ENCODE results near the gene FAM32A.
"Not testable (repeated sequence)": the region's sequence is repeated elsewhere in the genome, so short reads cannot be mapped to it uniquely, and the experiment has no call there.

The FAM32A gene

GRCh38 chr19:16166417-16166816 lies 18.8 kb upstream of the FAM32A start:
- no peak for DNase-seq

GRCh38 chr19:16167055-16167454 lies 18.2 kb upstream of the FAM32A start:
- no peak for DNase-seq

GRCh38 chr19:16168465-16169081 lies 16.6 kb upstream of the FAM32A start:
- no peak for DNase-seq

GRCh38 chr19:16170134-16170533 lies 15.1 kb upstream of the FAM32A start:
- DNase-seq, result no peak

- no peak for DNase-seq
These were observed 9.3 kb upstream of the FAM32A start for GRCh38 chr19:16175954-16176353.

GRCh38 chr19:16178866-16179265 lies 6.3 kb upstream of the FAM32A start:
- DNase-seq, result not testable (repeated sequence)

- DNase-seq, result no peak
These were observed 4.6 kb upstream of the FAM32A start for GRCh38 chr19:16180611-16181010.

- DNase-seq, result no peak
These were observed 516 bp upstream of the FAM32A start for GRCh38 chr19:16184665-16185122.

- peak; percentile 53 to 63 for DNase-seq
These were observed 536 bp downstream of the FAM32A start for GRCh38 chr19:16185768-16186123.

- DNase-seq, result no peak
These were observed 3.3 kb downstream of the FAM32A start for GRCh38 chr19:16188521-16188920.

GRCh38 chr19:16190198-16190597 lies 5.0 kb downstream of the FAM32A start:
- no peak for DNase-seq

- no peak for DNase-seq
These were observed 5.5 kb downstream of the FAM32A start for GRCh38 chr19:16190736-16191135.

- DNase-seq, result no peak
These were observed 6.2 kb downstream of the FAM32A start for GRCh38 chr19:16191216-16191908.

GRCh38 chr19:16193466-16193865 lies 8.3 kb downstream of the FAM32A start:
- no peak for DNase-seq

GRCh38 chr19:16197188-16197621 lies 12.0 kb downstream of the FAM32A start:
- DNase-seq, result no peak

GRCh38 chr19:16197622-16198369 lies 12.6 kb downstream of the FAM32A start, which contains the start of gene AP1M1:
Gene AP1M1 (plus strand): TSS chr19:16197911. CDS start chr19:16198027, 116 bp downstream.
- DNase-seq, result peak; percentile 99 to 100

- DNase-seq, result no peak
These were observed 13.1 kb downstream of the FAM32A start for GRCh38 chr19:16198370-16198651.

- no peak for DNase-seq
These were observed 14.2 kb downstream of the FAM32A start for GRCh38 chr19:16199275-16199932.

- DNase-seq, result no peak
These were observed 15.1 kb downstream of the FAM32A start for GRCh38 chr19:16200038-16201010.

- DNase-seq, result no peak
These were observed 15.8 kb downstream of the FAM32A start for GRCh38 chr19:16201011-16201391.

GRCh38 chr19:16202320-16203255 lies 17.4 kb downstream of the FAM32A start:
- no peak for DNase-seq

Measured in SHP77 (cell line).